Pancreas (tissue), 10 donors: Measurements from ENCODE around the gene BCAS4. TPM values are rescaled to one million over a fixed set of nuclear protein-coding genes. Genes with fewer than 3 reads are reported as not detected.
A peak's percentile ranks its signal among the peaks of the same experiment; 100 is the strongest.

Experiments
- ATAC-seq, 4 donors: fragments of 200-7000 bp; cut with Tn5 transposase; one replicate each; pipeline versions ENCODE4 v1.8.0 to v1.9.1; 2020; ENCODE audit warnings: mild to moderate bottlenecking in 4 of 4, moderate library complexity in 4 of 4
- DNase-seq, 6 donors: peaks; one replicate each; pipeline ENCODE4 v3.0.0-alpha.2; 2020
- FAIRE-seq: peaks from 2 replicates; lab custom pipeline; 2012; peaks lifted over from hg19 to GRCh38; lab: Jason Lieb, UNC
- H3K27ac ChIP-seq, 4 donors: fragments of 200-600 bp; sonication (generic); 1 replicate in 3 of 4; 2 replicates in 1 of 4; pipeline versions ENCODE4 v1.5.0 to v1.8.0; 2020
- H3K27me3 ChIP-seq, 4 donors: fragments of 200-600 bp; one replicate each; pipeline ENCODE4 v1.8.0; 2021
- H3K36me3 ChIP-seq, 3 donors: fragments of 200-600 bp; sonication (generic) in 1 of 3; one replicate each; pipeline versions ENCODE4 v1.5.0 to v1.8.0; 2020 to 2021
- H3K4me1 ChIP-seq, 3 donors: fragments of 200-600 bp; one replicate each; pipeline ENCODE4 v1.8.0; 2021
- H3K4me3 ChIP-seq, 4 donors: fragments of 200-600 bp; sonication (generic) in 2 of 4; one replicate each; pipeline versions ENCODE4 v1.5.0 to v1.8.0; 2020 to 2021
- H3K9me3 ChIP-seq, 4 donors: fragments of 200-600 bp; one replicate each; pipeline ENCODE4 v1.8.0; 2021
- WGBS, 2 donors: extraction: QIAGEN DNeasy Blood & Tissue Kit; methylation state at CpG; one replicate each; pipeline ENCODE4 v1.1.7; 2013; 5-methylcytosine and 5-hydroxymethylcytosine counted together
- intact Hi-C, 3 donors: fragments of 100-400 bp; cut with DNase I; formaldehyde crosslinking; loops; one replicate each; pipeline versions ENCODE4 v1.11.1 to v1.14.2; 2022
- polyA plus RNA-seq, 2 donors: library from polyadenylated mRNA; stranded (reverse); fragments of 200-250 nt; gene quantifications; one replicate each; pipeline ENCODE4 v1.2.3, GENCODE V29; 2013
- total RNA-seq, 6 donors: library from RNA; stranded (reverse); fragmentation: NEBNext Ultra II Directional in 4 of 6; extraction: Animal tissue kit (Norgen Biotek cat#: 25700) in 4 of 6; gene quantifications; one replicate each; pipeline versions ENCODE4 v1.2.1 to v1.2.4, GENCODE V29; 2021 to 2023
- TF ChIP-seq, protein P1 (sequence below), 4 donors: fragments of 200-600 bp; sonication (generic) in 3 of 4; IDR thresholded peaks; one replicate each; pipeline versions ENCODE4 v1.5.0 to v1.8.0; 2021; ENCODE audit warnings: antibody characterized with exemption in 4 of 4
- donor health status: healthy with polysubstance abuse.
- donor health status: DM: no; HTN: no; CAD: no; lungs with moderate emphysema.
- donor health status: DM: no; HTN: no; CAD: no.
- donor health status: control.
- donor health status: control.
- donor health status: Bipolar disorder and iron deficiency.
- donor health status: DM: yes; HTN: yes; CAD: no.
- donor health status: DM: no; HTN: no; CAD: no.
- donor health status: DM: no; HTN: no; CAD: no.
- donor health status: DM: yes; HTN: yes; CAD: no.

BCAS4 gene
- total and polyA plus RNA-seq, 8 donors: 0.85 to 4.8 (median 1.9) TPM

DNA sequence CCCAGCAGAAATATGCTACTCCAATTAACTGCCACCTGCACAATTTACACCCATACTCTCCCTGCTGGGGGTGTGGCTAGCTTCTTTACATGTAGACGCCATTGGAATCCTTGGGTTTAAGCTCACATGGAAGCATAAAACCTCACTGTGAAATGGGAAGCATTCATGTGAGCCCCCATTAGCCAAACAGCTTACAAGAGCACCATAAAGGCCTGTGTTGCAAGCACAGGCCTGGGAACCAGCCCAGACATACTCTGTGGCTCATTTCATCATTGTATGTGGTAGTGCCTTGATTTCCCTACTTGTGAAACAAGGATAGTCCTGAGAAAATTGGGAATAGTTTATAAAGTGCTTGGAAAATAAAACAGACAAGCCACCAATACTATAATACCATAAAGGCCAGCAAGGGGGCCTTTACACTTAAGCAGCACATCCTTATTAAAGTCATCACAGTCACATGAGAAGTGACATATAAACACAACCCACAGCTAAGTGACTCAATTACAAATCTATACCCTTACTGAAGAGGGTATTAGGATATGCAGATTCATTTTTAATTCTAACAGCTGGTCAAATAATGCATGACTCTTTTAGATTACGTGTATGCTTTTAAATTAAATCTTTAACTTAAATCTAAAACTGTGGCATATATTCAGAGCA is 129.5 kb downstream of the BCAS4 start:
- no peaks in the 10 kb centered on the region for H3K9me3 ChIP-seq
- no peak for ATAC-seq
- no peak overlapping the region for H3K27ac ChIP-seq
- H3K4me3 ChIP-seq: no peak overlapping the region
- intact Hi-C loops: loop anchor here in 1 of 3 donors (10.0 kb wide), 1 partner anchor 130 kb away; the partner anchor contains the start of gene BCAS4
- peaks cover 0 to 6% (median 4%) of the 10 kb centered on the region in 3 donors for H3K36me3 ChIP-seq
- TF ChIP-seq, protein P1, sequence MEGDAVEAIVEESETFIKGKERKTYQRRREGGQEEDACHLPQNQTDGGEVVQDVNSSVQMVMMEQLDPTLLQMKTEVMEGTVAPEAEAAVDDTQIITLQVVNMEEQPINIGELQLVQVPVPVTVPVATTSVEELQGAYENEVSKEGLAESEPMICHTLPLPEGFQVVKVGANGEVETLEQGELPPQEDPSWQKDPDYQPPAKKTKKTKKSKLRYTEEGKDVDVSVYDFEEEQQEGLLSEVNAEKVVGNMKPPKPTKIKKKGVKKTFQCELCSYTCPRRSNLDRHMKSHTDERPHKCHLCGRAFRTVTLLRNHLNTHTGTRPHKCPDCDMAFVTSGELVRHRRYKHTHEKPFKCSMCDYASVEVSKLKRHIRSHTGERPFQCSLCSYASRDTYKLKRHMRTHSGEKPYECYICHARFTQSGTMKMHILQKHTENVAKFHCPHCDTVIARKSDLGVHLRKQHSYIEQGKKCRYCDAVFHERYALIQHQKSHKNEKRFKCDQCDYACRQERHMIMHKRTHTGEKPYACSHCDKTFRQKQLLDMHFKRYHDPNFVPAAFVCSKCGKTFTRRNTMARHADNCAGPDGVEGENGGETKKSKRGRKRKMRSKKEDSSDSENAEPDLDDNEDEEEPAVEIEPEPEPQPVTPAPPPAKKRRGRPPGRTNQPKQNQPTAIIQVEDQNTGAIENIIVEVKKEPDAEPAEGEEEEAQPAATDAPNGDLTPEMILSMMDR (IDR thresholded peaks at IDR 0.05): no peak
- H3K27me3 ChIP-seq: no peaks in the 10 kb centered on the region
- FAIRE-seq: no peak
- peaks cover 0 to 47% (median 32%) of the 10 kb centered on the region in 3 donors for H3K4me1 ChIP-seq
- 58 to 61% methylated on average over 2 of the region's 2 CpGs for WGBS, 2 donors
- no peak for DNase-seq

DNA sequence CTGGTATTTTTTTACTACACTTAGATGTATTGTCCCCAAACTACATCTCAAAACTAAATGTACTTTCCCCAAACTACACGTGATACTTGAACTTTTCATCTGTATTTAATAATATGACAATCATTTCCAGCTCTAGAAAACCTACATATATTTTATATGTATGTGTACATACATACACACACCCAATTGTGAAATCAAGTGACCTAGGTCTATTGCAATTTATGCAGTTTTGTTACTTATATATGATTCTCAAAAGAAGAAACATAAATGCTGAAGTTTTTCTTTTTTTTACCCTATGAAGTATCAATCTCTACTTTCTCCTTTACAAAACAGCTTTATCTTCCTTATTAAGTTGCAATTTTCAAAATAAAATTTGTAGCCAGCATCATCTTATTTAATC is 131.7 kb downstream of the BCAS4 start:
- H3K36me3 ChIP-seq: peaks cover 0 to 6% (median 4%) of the 10 kb centered on the region in 3 donors
- H3K4me3 ChIP-seq: no peak overlapping the region
- DNase-seq: no peak
- H3K27me3 ChIP-seq: no peaks in the 10 kb centered on the region
- TF ChIP-seq, protein P1 (IDR thresholded peaks at IDR 0.05): no peak
- no peaks in the 10 kb centered on the region for H3K9me3 ChIP-seq
- WGBS, 2 donors: 49 to 76% methylated on average over 1 of the region's 1 CpG
- peaks cover 0 to 47% (median 32%) of the 10 kb centered on the region in 3 donors for H3K4me1 ChIP-seq
- no peak for ATAC-seq
- no peak overlapping the region for H3K27ac ChIP-seq
- intact Hi-C loops: loop anchor here in 1 of 3 donors (10.0 kb wide), 1 partner anchor 132 kb away; the partner anchor contains the start of gene BCAS4
- peak; percentile 9 for FAIRE-seq

Other genes with a start within 250 kb of the BCAS4 start
- 1 to 10 TPM in 4 of 6 donors, under 1 TPM in 2; 0.67 to 3.4 (median 1.5) TPM for gene RIPOR3, start 103.5 kb upstream of the BCAS4 start, total RNA-seq
- gene RIPOR3, start 103.5 kb upstream of the BCAS4 start, polyA plus RNA-seq: 10 to 100 TPM in 1 of 2 donors, 1 to 10 TPM in 1; 8.1 to 11.3 TPM
- 10 to 100 TPM in 4 of 6 donors, 1 to 10 TPM in 2; 8.1 to 17.8 (median 11.9) TPM for gene PARD6B, start 63.5 kb upstream of the BCAS4 start, total RNA-seq
- 1 to 10 TPM; 3.1 to 4.2 TPM for gene PARD6B, start 63.5 kb upstream of the BCAS4 start, polyA plus RNA-seq
- gene ADNP, start 136.4 kb downstream of the BCAS4 start, total RNA-seq: 10 to 100 TPM; 18.7 to 33.8 (median 20.5) TPM
- gene ADNP, start 136.4 kb downstream of the BCAS4 start, polyA plus RNA-seq: 10 to 100 TPM; 17.8 to 21.5 TPM
- 10 to 100 TPM; 16.1 to 24.0 (median 17.8) TPM for gene DPM1, start 163.5 kb downstream of the BCAS4 start, total RNA-seq
- 10 to 100 TPM; 13.6 to 34.8 TPM for gene DPM1, start 163.5 kb downstream of the BCAS4 start, polyA plus RNA-seq
- gene MOCS3, start 163.8 kb downstream of the BCAS4 start, total RNA-seq: 1 to 10 TPM; 1.3 to 2.3 (median 1.8) TPM
- 1 to 10 TPM in 1 of 2 donors, under 1 TPM in 1; 0.72 to 1.9 TPM for gene MOCS3, start 163.8 kb downstream of the BCAS4 start, polyA plus RNA-seq
- 1 to 10 TPM in 5 of 6 donors, under 1 TPM in 1; 0.98 to 2.8 (median 1.6) TPM for gene KCNG1, start 228.0 kb downstream of the BCAS4 start, total RNA-seq
- 1 to 10 TPM; 2.2 to 4.0 TPM for gene KCNG1, start 228.0 kb downstream of the BCAS4 start, polyA plus RNA-seq